ENCODE results near the gene SLC12A6.

DNA sequence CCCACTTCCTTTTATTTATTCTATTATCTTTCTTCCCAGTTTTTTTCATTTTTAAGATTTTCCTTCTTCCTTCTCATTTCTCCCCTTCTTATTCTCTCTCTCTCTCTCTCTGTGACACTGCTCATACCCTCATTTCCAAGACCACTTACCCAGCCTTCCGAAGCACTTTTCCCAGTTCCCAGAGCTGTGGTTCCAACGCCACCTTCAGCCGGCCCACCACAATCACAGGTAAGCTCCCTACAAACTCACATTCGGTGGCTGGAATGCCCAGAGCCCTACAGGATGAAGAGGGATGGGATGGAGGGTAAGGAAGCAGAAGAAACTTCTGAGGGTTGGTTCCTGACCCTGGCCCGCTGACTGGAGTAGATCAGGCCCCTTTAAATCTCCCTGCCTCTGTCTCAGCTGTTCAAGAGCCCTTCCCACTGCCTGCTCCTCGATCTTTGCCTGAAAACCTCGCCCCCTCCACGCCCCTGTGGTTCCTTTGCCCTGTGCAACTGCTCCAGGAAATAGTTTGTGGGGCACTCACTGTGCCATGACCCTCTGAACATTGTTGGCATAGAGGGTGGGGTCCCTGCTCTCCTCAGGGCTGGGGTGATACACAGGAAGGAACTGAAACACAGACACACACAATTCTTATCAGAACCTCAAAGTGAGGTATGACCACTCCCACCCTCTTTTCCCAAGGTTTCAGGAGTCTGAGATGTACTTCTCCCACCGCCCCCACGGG lies 24.6 kb upstream of the SLC12A6 start:
- TF ChIP-seq, protein P1, sequence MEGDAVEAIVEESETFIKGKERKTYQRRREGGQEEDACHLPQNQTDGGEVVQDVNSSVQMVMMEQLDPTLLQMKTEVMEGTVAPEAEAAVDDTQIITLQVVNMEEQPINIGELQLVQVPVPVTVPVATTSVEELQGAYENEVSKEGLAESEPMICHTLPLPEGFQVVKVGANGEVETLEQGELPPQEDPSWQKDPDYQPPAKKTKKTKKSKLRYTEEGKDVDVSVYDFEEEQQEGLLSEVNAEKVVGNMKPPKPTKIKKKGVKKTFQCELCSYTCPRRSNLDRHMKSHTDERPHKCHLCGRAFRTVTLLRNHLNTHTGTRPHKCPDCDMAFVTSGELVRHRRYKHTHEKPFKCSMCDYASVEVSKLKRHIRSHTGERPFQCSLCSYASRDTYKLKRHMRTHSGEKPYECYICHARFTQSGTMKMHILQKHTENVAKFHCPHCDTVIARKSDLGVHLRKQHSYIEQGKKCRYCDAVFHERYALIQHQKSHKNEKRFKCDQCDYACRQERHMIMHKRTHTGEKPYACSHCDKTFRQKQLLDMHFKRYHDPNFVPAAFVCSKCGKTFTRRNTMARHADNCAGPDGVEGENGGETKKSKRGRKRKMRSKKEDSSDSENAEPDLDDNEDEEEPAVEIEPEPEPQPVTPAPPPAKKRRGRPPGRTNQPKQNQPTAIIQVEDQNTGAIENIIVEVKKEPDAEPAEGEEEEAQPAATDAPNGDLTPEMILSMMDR (IDR thresholded peaks at IDR 0.05) = no peak
- no peak for TF ChIP-seq POLR2A (IDR thresholded peaks at IDR 0.05)

All from right lobe of liver (tissue), 4 donors.